Uterus (tissue), 4 donors: ENCODE measurements around the gene KLF5. TPM values are rescaled to one million over a fixed set of nuclear protein-coding genes. Genes with fewer than 3 reads are reported as not detected.
"Not testable (repeated sequence)": the region's sequence is repeated elsewhere in the genome, so short reads cannot be mapped to it uniquely, and the experiment has no call there.

ENCODE experiments used
- DNase-seq, 2 donors: peaks; one replicate each; pipeline ENCODE4 v3.0.0-alpha.2; 2019 to 2020
- H3K27ac ChIP-seq, 2 donors: fragments of 200-600 bp; sonication (generic); 1 replicate in 1 of 2; 2 replicates in 1 of 2; pipeline ENCODE4 v1.5.1; 2016 to 2018
- H3K27me3 ChIP-seq, 2 donors: fragments of 200-600 bp; sonication (generic); one replicate each; pipeline ENCODE4 v1.5.1; 2018 to 2019; ENCODE audit warnings: control low read depth in 1 of 2
- H3K36me3 ChIP-seq, 2 donors: fragments of 200-600 bp; sonication (generic); one replicate each; pipeline ENCODE4 v1.5.1; 2019; ENCODE audit warnings: control low read depth in 1 of 2
- H3K4me1 ChIP-seq, 2 donors: fragments of 200-600 bp; sonication (generic); one replicate each; pipeline ENCODE4 v1.5.1; 2018 to 2019; ENCODE audit warnings: control low read depth in 1 of 2
- H3K4me3 ChIP-seq, 2 donors: fragments of 200-600 bp; sonication (generic); 1 replicate in 1 of 2; 2 replicates in 1 of 2; pipeline ENCODE4 v1.5.1; 2018 to 2019; ENCODE audit warnings: mild to moderate bottlenecking in 1 of 2
- H3K9me3 ChIP-seq, 2 donors: fragments of 200-600 bp; sonication (generic); one replicate each; pipeline ENCODE4 v1.5.1; 2019; ENCODE audit warnings: control low read depth in 1 of 2
- CTCF ChIP-seq, 4 experiments: fragments of 200-600 bp in 2 of 4; fragments of 450-650 bp in 2 of 4; sonication (generic) in 2 of 4; IDR thresholded peaks; one replicate each; pipeline ENCODE4 v1.5.1; 2016 to 2019; ENCODE audit warnings: antibody characterized with exemption in 4 of 4, mild to moderate bottlenecking in 2 of 4, moderate library complexity in 1 of 4
- POLR2A ChIP-seq, 2 donors: fragments of 450-650 bp; IDR thresholded peaks; one replicate each; pipeline ENCODE4 v1.6.1; 2016; ENCODE audit warnings: antibody characterized with exemption in 2 of 2, mild to moderate bottlenecking in 1 of 2, moderate library complexity in 1 of 2
- intact Hi-C: fragments of 100-400 bp; cut with DNase I; formaldehyde crosslinking; loops from one replicate; pipeline ENCODE4 v1.15.1; 2023; ENCODE audit warnings: low total_unique reads
- total RNA-seq, 4 donors: library from RNA; depleted of rRNA in 3 of 4; stranded (reverse); fragments of >200 nt in 3 of 4; gene quantifications; one replicate each; pipeline versions ENCODE4 v1.1.0 to v1.2.4, GENCODE V29; 2014 to 2023
- donor health status: DM: yes; HTN: yes; CAD: no.

KLF5 gene
- total RNA-seq, 4 donors from 2014 or later = 0.77 to 10.7 (median 5.7) TPM

DNA sequence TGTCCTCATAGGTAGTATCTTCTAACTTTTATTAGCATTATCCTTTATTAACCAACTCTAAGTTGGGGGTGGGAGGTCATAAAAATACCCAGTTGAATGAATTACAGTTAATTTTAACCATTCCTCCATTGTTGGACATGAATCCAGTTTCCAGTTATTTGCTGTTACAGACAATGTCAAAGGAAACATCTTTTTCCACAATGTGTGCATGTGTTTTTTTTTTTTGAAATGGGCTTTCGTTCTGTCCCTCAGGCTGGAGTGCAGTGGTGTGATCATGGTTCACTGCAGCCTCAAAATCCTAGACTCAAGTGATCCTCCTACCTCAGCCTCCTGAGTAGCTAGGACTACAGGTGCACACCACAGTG is 32.0 kb downstream of the KLF5 start:
- DNase-seq = no peak
- Histone ChIP-seq H3K27me3 (no peaks in the 10 kb centered on the region), H3K9me3 (peaks cover 0 to 4% of the 10 kb centered on the region in 2 donors), H3K4me3 (no peak overlapping the region), H3K27ac (no peak overlapping the region), H3K36me3 (no peaks in the 10 kb centered on the region), H3K4me1 (no peaks in the 10 kb centered on the region)
- intact Hi-C loops = no loop called here
- TF ChIP-seq CTCF (IDR thresholded peaks at IDR 0.05) (no peak), POLR2A (IDR thresholded peaks at IDR 0.05) (no peak)

GRCh38 chr13:73092829-73093228 is 34.0 kb downstream of the KLF5 start:
- Histone ChIP-seq H3K4me3 (no peak overlapping the region), H3K9me3 (peaks cover 0 to 4% of the 10 kb centered on the region in 2 donors), H3K27ac (no peak overlapping the region), H3K36me3 (no peaks in the 10 kb centered on the region), H3K4me1 (no peaks in the 10 kb centered on the region), H3K27me3 (no peaks in the 10 kb centered on the region)
- TF ChIP-seq CTCF (IDR thresholded peaks at IDR 0.05) (no peak), POLR2A (IDR thresholded peaks at IDR 0.05) (no peak)
- no peak for DNase-seq
- intact Hi-C loops = no loop called here

DNA sequence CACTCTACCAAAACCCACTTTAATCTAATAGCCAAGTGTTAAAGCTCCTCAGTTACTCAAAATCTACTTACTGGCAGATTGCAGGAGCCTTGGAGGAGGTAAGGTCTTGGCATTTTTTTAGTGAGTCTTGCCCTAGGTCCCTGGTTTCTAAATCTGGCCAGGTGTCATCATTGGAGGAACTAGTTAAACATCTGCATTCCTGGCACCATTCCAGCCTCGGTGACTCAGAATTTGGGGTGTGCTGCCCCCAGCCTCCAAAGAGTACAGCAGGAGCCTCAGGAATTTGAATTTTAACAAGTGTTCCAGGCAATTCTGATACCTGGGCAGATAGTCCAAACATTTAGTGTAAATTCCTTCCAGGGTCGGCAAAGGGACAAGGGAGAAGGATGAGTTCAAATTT is 37.4 kb downstream of the KLF5 start:
- no peak overlapping the region for H3K4me3 ChIP-seq
- no peak for DNase-seq
- H3K36me3 ChIP-seq = no peaks in the 10 kb centered on the region
- intact Hi-C loops = no loop called here
- H3K9me3 ChIP-seq = no peaks in the 10 kb centered on the region
- H3K27ac ChIP-seq = no peak overlapping the region
- no peaks in the 10 kb centered on the region for H3K4me1 ChIP-seq
- no peak for TF ChIP-seq POLR2A (IDR thresholded peaks at IDR 0.05)
- no peak for TF ChIP-seq CTCF (IDR thresholded peaks at IDR 0.05)
- no peaks in the 10 kb centered on the region for H3K27me3 ChIP-seq

GRCh38 chr13:73096638-73097037 is 37.8 kb downstream of the KLF5 start:
- Histone ChIP-seq H3K4me3 (no peak overlapping the region), H3K4me1 (no peaks in the 10 kb centered on the region), H3K36me3 (no peaks in the 10 kb centered on the region), H3K27ac (no peak overlapping the region), H3K9me3 (no peaks in the 10 kb centered on the region), H3K27me3 (no peaks in the 10 kb centered on the region)
- no peak for DNase-seq
- TF ChIP-seq CTCF (IDR thresholded peaks at IDR 0.05) (no peak), POLR2A (IDR thresholded peaks at IDR 0.05) (no peak)
- intact Hi-C loops = no loop called here

DNA sequence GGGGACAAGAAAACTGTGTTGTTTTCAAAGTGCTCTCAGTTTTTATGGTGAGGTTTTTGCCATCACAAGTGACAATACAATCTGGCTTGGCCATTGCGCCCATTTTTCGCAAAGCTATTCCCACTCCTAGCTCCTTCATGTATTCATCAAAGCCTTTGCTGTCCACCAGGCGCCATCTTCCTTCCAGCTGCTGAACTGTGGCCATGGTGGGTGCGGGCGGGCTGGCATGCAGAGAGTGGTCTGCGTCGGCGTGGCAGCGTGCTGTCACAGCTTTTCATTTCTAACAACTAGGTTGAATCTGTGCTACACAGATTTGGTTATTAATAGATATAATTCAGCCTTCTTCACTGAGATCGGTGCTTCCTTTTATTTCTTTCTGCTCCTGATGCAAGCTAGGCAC is 42.0 kb downstream of the KLF5 start:
- H3K36me3 ChIP-seq, H3K27ac ChIP-seq, H3K27me3 ChIP-seq, H3K4me3 ChIP-seq, DNase-seq, intact Hi-C loops, H3K9me3 ChIP-seq, H3K4me1 ChIP-seq: not testable (repeated sequence)

DNA sequence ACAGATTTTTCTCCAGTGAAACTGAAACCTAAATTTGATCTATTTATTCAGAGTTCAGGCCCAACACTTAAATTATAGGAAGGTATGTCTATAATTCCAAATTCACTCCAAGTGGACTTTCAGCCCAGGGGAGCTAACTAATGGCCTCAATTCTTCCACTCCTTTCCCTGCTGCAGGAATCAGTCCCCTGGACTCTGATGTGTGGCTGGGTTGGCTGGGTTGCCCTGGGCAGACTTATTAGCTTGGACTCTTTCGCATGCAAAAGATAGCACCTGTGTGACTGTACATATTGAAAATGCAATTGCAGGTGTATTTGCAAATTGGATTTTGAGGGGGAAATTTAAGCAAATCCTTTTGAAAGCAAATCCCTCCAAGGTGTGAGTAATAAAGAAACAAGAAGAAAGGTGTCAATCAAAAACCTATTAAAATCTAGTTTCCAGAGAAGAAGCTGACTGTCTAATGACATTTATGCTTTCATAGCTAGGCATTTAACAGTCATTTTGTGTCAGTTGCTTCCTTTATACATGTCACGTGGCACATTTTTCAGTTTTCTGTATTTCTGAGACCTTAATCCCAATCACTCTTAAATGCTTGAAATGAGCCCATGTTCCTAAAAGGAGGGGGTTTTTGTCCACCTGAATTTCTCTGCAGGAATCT is 42.7 kb downstream of the KLF5 start:
- DNase-seq = no peak
- no peaks in the 10 kb centered on the region for H3K9me3 ChIP-seq
- no peak overlapping the region for H3K4me3 ChIP-seq
- no peak overlapping the region for H3K27ac ChIP-seq
- H3K27me3 ChIP-seq = no peaks in the 10 kb centered on the region
- intact Hi-C loops = no loop called here
- no peaks in the 10 kb centered on the region for H3K36me3 ChIP-seq
- TF ChIP-seq CTCF (IDR thresholded peaks at IDR 0.05) (no peak), POLR2A (IDR thresholded peaks at IDR 0.05) (no peak)
- no peaks in the 10 kb centered on the region for H3K4me1 ChIP-seq
